Lung (tissue), 12 donors: ENCODE results near the gene BLOC1S1. TPM values are rescaled to one million over a fixed set of nuclear protein-coding genes. Genes with fewer than 3 reads are reported as not detected.

Experiments used
- ATAC-seq: fragments of 200-7000 bp; cut with Tn5 transposase; one replicate; pipeline ENCODE4 v1.9.1; 2020; ENCODE audit warnings: moderate number of reproducible peaks; ENCODE audit not compliant: insufficient read depth, low FRiP score
- DNase-seq, 3 donors: peaks; one replicate each; pipeline ENCODE4 v3.0.0-alpha.2; 2013 to 2017
- H3K27ac ChIP-seq, 2 donors: one replicate each; pipeline ENCODE4 v1.5.1; 2013; ENCODE audit warnings: mild to moderate bottlenecking in 2 of 2, moderate library complexity in 2 of 2, control low read depth in 1 of 2, inconsistent platforms in 1 of 2, low read depth in 1 of 2, low read length in 1 of 2
- H3K27me3 ChIP-seq, 3 donors: one replicate each; pipeline ENCODE4 v1.5.1; 2013; ENCODE audit warnings: low read length in 2 of 3; ENCODE audit not compliant: control insufficient read depth in 3 of 3, insufficient read depth in 3 of 3
- H3K36me3 ChIP-seq, 4 donors: one replicate each; pipeline ENCODE4 v1.5.1; 2013; ENCODE audit warnings: low read length in 4 of 4, mild to moderate bottlenecking in 1 of 4, moderate library complexity in 1 of 4; ENCODE audit not compliant: control insufficient read depth in 4 of 4, insufficient read depth in 4 of 4
- H3K4me1 ChIP-seq, 5 donors: one replicate each; pipeline ENCODE4 v1.5.1; 2013; ENCODE audit warnings: low read length in 5 of 5, mild to moderate bottlenecking in 2 of 5, moderate library complexity in 1 of 5; ENCODE audit not compliant: control insufficient read depth in 5 of 5, insufficient read depth in 5 of 5
- H3K4me3 ChIP-seq: one replicate; pipeline ENCODE4 v1.5.1; 2013; ENCODE audit warnings: mild to moderate bottlenecking, control low read depth, moderate library complexity
- H3K9ac ChIP-seq, 2 donors: one replicate each; pipeline ENCODE4 v1.5.1; 2013; ENCODE audit warnings: low read length in 2 of 2, control low read depth in 1 of 2; ENCODE audit not compliant: insufficient read depth in 1 of 2
- H3K9me3 ChIP-seq, 4 donors: one replicate each; pipeline ENCODE4 v1.5.1; 2013; ENCODE audit warnings: low read length in 3 of 4, mild to moderate bottlenecking in 1 of 4, moderate library complexity in 1 of 4; ENCODE audit not compliant: control insufficient read depth in 4 of 4, insufficient read depth in 3 of 4
- CTCF ChIP-seq: IDR thresholded peaks from 2 replicates; pipeline ENCODE4 v1.5.1; 2012; ENCODE audit warnings: mild to moderate bottlenecking; ENCODE audit errors: control extremely low read depth, extremely low read depth
- WGBS, 2 donors: extraction: QIAGEN DNeasy Blood & Tissue Kit; methylation state at CpG; one replicate each; pipeline ENCODE4 v1.1.7; 2013; 5-methylcytosine and 5-hydroxymethylcytosine counted together
- polyA plus RNA-seq, 2 donors: library from polyadenylated mRNA; stranded (reverse); fragments of 200-250 nt; gene quantifications; one replicate each; pipeline ENCODE4 v1.2.1, GENCODE V29; 2013
- total RNA-seq, 2 donors: library from RNA; depleted of rRNA in 1 of 2; stranded (reverse); fragments of >200 nt in 1 of 2; gene quantifications; one replicate each; pipeline ENCODE4 v1.2.1, GENCODE V29; 2014 to 2021
- donor health status: control.
- donor health status: control.
- donor health status: Bipolar disorder and iron deficiency.
- donor health status: healthy.
- donor health status: DM: yes; HTN: yes; CAD: no.

The BLOC1S1 gene
- total and polyA plus RNA-seq, 4 donors: 53.9 to 374 (median 242) TPM

- Histone ChIP-seq H3K27me3 (no peaks in the 10 kb centered on the region), H3K4me1 (no peaks in the 10 kb centered on the region), H3K9me3 (no peaks in the 10 kb centered on the region), H3K9ac (no peak overlapping the region), H3K27ac (no peak overlapping the region), H3K4me3 (no peak overlapping the region), H3K36me3 (no peaks in the 10 kb centered on the region)
- DNase-seq (no peak), ATAC-seq (no peak)
- 61 to 82% methylated on average over 4 of the region's 4 CpGs for WGBS, 2 donors
- no peak for TF ChIP-seq CTCF
These were observed 44.1 kb upstream of the BLOC1S1 start for GRCh38 chr12:55671746-55672145.

- DNase-seq (no peak), ATAC-seq (no peak)
- Histone ChIP-seq H3K9ac (no peak overlapping the region), H3K4me1 (no peaks in the 10 kb centered on the region), H3K36me3 (no peaks in the 10 kb centered on the region), H3K27ac (no peak overlapping the region), H3K27me3 (no peaks in the 10 kb centered on the region), H3K9me3 (no peaks in the 10 kb centered on the region), H3K4me3 (no peak overlapping the region)
- TF ChIP-seq CTCF: no peak
These were observed 42.2 kb upstream of the BLOC1S1 start for GRCh38 chr12:55673638-55674037.

- H3K27me3 ChIP-seq: peaks cover 0 to 4% (median 0%) of the 10 kb centered on the region in 3 donors
- H3K4me3 ChIP-seq: no peak overlapping the region
- no peak for TF ChIP-seq CTCF
- H3K9me3 ChIP-seq: no peaks in the 10 kb centered on the region
- no peaks in the 10 kb centered on the region for H3K4me1 ChIP-seq
- DNase-seq (no peak), ATAC-seq (no peak)
- H3K27ac ChIP-seq: no peak overlapping the region
- no peak overlapping the region for H3K9ac ChIP-seq
- H3K36me3 ChIP-seq: no peaks in the 10 kb centered on the region
- 67 to 70% methylated on average over 8 of the region's 8 CpGs for WGBS, 2 donors
These were observed 40.2 kb upstream of the BLOC1S1 start for GRCh38 chr12:55675666-55676065.

DNA sequence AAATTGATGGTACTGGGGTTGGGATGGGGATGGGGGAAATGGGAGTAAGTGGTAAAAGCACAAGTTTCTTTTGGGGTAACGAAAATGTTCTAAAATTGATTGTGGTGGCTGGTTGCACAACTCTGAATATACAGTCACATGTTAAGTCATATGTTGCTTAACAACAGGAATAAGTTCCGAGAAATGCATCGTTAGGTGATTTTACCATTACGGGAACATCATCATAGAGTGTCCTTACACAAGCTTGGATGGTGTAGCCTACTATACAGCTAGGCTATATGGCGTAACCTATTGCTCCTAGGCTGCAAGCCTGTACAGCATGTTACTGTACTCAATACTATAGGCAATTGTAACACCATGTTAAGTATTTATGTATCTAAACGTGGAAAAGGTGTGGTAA, 39.1 kb upstream of the BLOC1S1 start:
- TF ChIP-seq CTCF: no peak
- no peak for ATAC-seq
- H3K27ac ChIP-seq: no peak overlapping the region

More for the DNA sequence above, 39.1 kb upstream of the BLOC1S1 start:
- DNase-seq: no peak
- H3K4me1 ChIP-seq: peaks cover 0 to 5% (median 0%) of the 10 kb centered on the region in 5 donors
- H3K4me3 ChIP-seq: no peak overlapping the region
- whole genome bisulfite sequencing, 2 donors: 31 to 63% methylated on average over 6 of the region's 6 CpGs
- no peaks in the 10 kb centered on the region for H3K9me3 ChIP-seq
- H3K9ac ChIP-seq: no peak overlapping the region
- peaks cover 0 to 4% (median 0%) of the 10 kb centered on the region in 3 donors for H3K27me3 ChIP-seq
- no peaks in the 10 kb centered on the region for H3K36me3 ChIP-seq
